H1 (cell line): ENCODE measurements around the gene MAPK9. TPM values are rescaled to one million over a fixed set of nuclear protein-coding genes. Genes with fewer than 3 reads are reported as not detected.

Experiments used
- polyA plus RNA-seq, 7 experiments: library from polyadenylated mRNA; depleted of rRNA in 3 of 7; stranded (reverse) in 5 of 7; unstranded in 2 of 7; fragments of >200 nt in 5 of 7; fragments of 200-250 nt in 2 of 7; gene quantifications; 1 replicate in 5 of 7; 2 replicates in 1 of 7; 4 replicates in 1 of 7; pipeline versions ENCODE4 v1.2.1 to v1.2.3, GENCODE V29; 2011 to 2013; ENCODE audit warnings: missing spikeins in 2 of 7, mixed read lengths in 2 of 7
- total RNA-seq: library from RNA; stranded (reverse); fragmentation: NEBNext Ultra II Directional; extraction: Animal tissue kit (Norgen Biotek cat#: 25700); gene quantifications from 2 replicates; pipeline ENCODE4 v1.2.1, GENCODE V29; 2021
- TF ChIP-seq, protein P1 (sequence below): fragments of 300-600 bp; sonication (generic); IDR thresholded peaks from 2 replicates; pipeline ENCODE4 v1.7.1; 2012; ENCODE audit warnings: low read length, moderate library complexity, mild to moderate bottlenecking, inconsistent platforms; ENCODE audit not compliant: insufficient replicate concordance

The MAPK9 gene
- total and polyA plus RNA-seq, 2 of the 8 experiments (the other 6 are each of a cell fraction or from before 2014, with no cell fraction given): 22.3 to 43.7 TPM

- TF ChIP-seq, protein P1, sequence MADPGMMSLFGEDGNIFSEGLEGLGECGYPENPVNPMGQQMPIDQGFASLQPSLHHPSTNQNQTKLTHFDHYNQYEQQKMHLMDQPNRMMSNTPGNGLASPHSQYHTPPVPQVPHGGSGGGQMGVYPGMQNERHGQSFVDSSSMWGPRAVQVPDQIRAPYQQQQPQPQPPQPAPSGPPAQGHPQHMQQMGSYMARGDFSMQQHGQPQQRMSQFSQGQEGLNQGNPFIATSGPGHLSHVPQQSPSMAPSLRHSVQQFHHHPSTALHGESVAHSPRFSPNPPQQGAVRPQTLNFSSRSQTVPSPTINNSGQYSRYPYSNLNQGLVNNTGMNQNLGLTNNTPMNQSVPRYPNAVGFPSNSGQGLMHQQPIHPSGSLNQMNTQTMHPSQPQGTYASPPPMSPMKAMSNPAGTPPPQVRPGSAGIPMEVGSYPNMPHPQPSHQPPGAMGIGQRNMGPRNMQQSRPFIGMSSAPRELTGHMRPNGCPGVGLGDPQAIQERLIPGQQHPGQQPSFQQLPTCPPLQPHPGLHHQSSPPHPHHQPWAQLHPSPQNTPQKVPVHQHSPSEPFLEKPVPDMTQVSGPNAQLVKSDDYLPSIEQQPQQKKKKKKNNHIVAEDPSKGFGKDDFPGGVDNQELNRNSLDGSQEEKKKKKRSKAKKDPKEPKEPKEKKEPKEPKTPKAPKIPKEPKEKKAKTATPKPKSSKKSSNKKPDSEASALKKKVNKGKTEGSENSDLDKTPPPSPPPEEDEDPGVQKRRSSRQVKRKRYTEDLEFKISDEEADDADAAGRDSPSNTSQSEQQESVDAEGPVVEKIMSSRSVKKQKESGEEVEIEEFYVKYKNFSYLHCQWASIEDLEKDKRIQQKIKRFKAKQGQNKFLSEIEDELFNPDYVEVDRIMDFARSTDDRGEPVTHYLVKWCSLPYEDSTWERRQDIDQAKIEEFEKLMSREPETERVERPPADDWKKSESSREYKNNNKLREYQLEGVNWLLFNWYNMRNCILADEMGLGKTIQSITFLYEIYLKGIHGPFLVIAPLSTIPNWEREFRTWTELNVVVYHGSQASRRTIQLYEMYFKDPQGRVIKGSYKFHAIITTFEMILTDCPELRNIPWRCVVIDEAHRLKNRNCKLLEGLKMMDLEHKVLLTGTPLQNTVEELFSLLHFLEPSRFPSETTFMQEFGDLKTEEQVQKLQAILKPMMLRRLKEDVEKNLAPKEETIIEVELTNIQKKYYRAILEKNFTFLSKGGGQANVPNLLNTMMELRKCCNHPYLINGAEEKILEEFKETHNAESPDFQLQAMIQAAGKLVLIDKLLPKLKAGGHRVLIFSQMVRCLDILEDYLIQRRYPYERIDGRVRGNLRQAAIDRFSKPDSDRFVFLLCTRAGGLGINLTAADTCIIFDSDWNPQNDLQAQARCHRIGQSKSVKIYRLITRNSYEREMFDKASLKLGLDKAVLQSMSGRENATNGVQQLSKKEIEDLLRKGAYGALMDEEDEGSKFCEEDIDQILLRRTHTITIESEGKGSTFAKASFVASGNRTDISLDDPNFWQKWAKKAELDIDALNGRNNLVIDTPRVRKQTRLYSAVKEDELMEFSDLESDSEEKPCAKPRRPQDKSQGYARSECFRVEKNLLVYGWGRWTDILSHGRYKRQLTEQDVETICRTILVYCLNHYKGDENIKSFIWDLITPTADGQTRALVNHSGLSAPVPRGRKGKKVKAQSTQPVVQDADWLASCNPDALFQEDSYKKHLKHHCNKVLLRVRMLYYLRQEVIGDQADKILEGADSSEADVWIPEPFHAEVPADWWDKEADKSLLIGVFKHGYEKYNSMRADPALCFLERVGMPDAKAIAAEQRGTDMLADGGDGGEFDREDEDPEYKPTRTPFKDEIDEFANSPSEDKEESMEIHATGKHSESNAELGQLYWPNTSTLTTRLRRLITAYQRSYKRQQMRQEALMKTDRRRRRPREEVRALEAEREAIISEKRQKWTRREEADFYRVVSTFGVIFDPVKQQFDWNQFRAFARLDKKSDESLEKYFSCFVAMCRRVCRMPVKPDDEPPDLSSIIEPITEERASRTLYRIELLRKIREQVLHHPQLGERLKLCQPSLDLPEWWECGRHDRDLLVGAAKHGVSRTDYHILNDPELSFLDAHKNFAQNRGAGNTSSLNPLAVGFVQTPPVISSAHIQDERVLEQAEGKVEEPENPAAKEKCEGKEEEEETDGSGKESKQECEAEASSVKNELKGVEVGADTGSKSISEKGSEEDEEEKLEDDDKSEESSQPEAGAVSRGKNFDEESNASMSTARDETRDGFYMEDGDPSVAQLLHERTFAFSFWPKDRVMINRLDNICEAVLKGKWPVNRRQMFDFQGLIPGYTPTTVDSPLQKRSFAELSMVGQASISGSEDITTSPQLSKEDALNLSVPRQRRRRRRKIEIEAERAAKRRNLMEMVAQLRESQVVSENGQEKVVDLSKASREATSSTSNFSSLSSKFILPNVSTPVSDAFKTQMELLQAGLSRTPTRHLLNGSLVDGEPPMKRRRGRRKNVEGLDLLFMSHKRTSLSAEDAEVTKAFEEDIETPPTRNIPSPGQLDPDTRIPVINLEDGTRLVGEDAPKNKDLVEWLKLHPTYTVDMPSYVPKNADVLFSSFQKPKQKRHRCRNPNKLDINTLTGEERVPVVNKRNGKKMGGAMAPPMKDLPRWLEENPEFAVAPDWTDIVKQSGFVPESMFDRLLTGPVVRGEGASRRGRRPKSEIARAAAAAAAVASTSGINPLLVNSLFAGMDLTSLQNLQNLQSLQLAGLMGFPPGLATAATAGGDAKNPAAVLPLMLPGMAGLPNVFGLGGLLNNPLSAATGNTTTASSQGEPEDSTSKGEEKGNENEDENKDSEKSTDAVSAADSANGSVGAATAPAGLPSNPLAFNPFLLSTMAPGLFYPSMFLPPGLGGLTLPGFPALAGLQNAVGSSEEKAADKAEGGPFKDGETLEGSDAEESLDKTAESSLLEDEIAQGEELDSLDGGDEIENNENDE: no peak
Measured at GRCh38 chr5:180304016-180304292, 12.1 kb upstream of the MAPK9 start (continued).
